Epithelial cell of proximal tubule (primary cell): Measurements from ENCODE around the gene RALGPS1. TPM values are rescaled to one million over a fixed set of nuclear protein-coding genes. Genes with fewer than 3 reads are reported as not detected.
"Not testable (repeated sequence)": the region's sequence is repeated elsewhere in the genome, so short reads cannot be mapped to it uniquely, and the experiment has no call there.

Source experiments
- DNase-seq: peaks from one replicate; pipeline ENCODE4 v3.0.0-alpha.2; 2011; ENCODE audit warnings: low read depth
- H3K4me3 ChIP-seq: 2 replicates; pipeline ENCODE4 v1.5.1; 2011; ENCODE audit warnings: low read depth, mild to moderate bottlenecking, low read length
- total RNA-seq: library from RNA; depleted of rRNA; stranded (reverse); fragments of >200 nt; gene quantifications from 2 replicates; pipeline ENCODE4 v1.2.3, GENCODE V29; 2015
- TF ChIP-seq, protein P1 (sequence below): conservative IDR thresholded peaks from 2 replicates; pipeline ENCODE4 v1.5.1; 2012; ENCODE audit warnings: low read depth, mild to moderate bottlenecking, low read length

RALGPS1 gene
- total RNA-seq, 1 donor from 2014 or later: 4.0 TPM

DNA sequence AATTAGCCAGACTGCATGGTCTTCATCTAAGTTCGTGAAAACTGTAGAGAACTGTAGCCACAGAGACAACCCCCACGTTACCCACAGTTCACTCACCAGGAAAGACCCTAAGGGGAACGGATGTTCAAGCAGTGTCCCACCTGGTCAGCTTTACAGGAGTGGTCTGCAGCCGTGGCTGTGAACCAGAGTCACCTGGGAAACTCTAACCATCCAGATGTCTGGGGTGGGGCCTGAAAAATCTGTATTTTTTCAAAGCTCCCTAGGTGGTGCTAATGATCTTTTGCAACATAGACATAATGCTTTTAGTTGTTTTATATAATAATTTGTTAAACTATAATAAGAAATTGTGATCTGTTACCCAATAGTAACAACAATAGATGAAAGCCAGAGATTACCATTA is 255.5 kb downstream of the RALGPS1 start:
- TF ChIP-seq, protein P1, sequence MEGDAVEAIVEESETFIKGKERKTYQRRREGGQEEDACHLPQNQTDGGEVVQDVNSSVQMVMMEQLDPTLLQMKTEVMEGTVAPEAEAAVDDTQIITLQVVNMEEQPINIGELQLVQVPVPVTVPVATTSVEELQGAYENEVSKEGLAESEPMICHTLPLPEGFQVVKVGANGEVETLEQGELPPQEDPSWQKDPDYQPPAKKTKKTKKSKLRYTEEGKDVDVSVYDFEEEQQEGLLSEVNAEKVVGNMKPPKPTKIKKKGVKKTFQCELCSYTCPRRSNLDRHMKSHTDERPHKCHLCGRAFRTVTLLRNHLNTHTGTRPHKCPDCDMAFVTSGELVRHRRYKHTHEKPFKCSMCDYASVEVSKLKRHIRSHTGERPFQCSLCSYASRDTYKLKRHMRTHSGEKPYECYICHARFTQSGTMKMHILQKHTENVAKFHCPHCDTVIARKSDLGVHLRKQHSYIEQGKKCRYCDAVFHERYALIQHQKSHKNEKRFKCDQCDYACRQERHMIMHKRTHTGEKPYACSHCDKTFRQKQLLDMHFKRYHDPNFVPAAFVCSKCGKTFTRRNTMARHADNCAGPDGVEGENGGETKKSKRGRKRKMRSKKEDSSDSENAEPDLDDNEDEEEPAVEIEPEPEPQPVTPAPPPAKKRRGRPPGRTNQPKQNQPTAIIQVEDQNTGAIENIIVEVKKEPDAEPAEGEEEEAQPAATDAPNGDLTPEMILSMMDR: no peak
- DNase-seq: no peak
- no peak overlapping the region for H3K4me3 ChIP-seq

DNA sequence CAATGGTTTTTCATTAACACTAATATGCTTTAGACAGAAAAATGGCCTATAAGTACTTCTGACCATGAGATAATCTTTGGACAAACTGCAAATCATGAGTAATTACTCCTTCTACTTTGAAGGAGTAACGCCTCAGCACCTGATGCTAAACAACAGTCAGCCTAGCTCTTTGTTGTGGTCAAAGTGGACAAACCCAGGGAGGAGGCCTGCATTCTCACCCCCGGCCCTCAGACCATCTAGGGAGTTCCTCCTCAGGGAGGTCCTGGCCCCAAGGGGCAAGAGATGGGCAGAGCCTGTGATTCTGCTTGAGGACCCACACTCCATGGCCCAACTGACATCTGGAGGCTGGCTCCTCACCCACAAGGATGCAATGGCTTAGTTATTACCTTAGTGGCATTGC is 256.1 kb downstream of the RALGPS1 start:
- TF ChIP-seq, protein P1: no peak
- no peak overlapping the region for H3K4me3 ChIP-seq
- no peak for DNase-seq

DNA sequence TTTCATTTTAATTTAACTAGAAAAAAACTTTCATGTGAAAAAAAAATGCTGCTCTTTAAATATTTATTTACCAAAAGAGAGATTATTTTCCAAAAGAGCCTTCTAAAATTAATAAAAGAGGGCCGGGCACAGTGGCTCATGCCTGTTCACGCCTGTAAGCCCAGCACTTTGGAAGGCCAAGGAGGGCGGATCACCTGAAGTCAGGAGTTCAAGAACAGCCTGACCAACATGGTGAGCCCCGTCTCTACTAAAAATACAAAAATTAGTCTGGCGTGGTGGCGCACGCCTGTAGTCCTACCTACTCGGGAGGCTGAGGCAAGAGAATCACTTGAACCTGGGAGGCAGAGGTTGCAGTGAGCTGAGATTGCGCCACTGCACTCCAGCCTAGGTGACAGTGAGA is 256.8 kb downstream of the RALGPS1 start:
- not testable (repeated sequence) for DNase-seq, H3K4me3 ChIP-seq

DNA sequence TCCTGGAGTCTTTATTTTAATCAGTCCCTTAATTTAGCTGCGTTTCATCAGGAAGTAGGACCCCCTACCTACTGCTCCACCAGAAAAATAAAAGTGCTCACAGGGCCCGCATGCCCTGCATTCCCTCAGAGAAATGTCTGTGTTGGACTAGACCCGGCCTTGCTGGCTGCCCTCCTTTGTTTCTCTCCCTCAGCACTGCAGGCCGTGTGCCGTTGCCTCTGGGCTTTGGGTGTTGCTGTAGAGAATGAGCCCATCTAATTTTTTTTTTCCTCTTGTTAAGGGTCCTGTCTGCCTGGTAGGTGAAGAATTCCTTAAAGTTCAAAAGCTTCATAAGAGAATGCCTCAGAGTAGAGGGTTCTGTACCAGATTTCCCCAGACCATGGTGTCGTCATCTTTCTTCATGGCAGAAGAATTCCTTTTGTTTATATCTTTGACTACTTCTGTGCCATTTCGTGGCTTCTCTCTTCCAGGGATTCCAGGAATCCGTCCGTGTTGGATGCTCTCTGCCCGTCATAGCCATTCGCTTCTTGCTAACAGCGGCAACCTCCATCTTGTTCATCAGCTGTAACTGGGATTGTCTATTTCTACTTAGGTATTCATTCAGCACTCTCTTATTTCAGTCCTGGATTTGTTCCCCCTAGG is 257.6 kb downstream of the RALGPS1 start:
- no peak for DNase-seq
- H3K4me3 ChIP-seq: no peak overlapping the region
- TF ChIP-seq, protein P1: no peak

DNA sequence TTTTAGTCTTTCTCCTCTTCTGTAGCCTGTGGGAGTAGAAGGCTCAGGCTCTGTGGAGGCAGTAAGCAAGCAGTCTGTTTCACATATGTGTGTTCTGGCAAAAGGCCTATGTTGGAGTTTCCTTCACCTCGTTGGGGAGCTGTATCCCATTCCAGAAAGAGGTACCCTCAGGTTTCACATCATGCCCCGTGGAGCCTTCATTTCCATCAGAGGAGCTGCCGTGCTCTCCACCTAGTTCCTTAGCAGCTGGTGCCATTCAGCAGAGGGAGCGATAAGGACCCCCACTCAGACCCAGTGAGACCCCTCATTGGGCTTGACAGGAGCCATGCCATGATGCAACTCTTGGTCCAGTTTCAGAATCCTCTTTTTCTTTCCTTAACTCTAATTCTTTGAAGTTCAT is 258.5 kb downstream of the RALGPS1 start:
- H3K4me3 ChIP-seq: no peak overlapping the region
- DNase-seq: no peak
- TF ChIP-seq, protein P1: no peak

DNA sequence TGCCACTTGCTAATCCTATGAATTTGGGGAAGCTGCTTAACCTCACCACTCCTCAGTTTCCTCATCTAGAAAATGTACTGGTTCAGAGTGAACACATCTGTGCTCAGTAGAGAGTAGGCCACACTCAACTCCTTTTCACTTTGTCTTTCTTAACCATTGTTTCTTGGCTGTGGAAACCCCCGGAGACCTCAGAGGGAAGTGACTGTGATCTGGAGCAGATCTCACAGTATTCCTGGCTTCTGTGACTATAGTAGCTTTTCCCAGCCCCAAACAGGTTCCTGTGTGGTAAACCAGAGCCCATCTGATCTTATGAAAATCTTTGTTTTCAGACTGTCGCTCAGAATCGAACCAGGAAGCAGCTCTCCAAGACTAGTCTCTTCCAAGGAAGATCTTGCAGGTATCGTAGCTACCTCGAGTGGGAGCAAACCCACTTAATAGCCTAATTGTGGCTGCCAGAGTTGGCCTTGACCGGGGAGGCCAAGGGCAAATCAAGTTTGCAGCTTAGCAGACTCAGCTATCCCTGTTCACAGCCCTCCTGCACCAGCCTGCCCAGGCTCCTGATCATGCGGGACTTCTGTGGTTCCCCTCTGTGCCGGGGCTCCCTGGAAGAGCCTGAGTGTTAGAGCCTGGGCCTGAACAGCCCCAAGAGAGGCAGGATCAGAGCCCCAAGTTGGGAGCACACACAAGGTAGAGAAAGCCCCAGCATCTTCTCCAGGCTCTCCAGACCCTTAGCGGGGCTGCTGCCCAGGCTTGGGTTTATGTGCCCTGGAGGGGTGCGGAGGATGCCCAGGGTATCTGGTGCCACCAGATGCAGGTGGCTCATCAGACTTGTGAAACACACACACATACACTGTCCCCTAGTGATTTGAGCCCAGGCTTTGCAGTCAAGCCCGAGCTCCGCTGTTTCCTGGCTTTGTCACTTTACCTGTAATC is 260.1 kb downstream of the RALGPS1 start:
- DNase-seq: no peak
- no peak overlapping the region for H3K4me3 ChIP-seq
- TF ChIP-seq, protein P1: no peak

DNA sequence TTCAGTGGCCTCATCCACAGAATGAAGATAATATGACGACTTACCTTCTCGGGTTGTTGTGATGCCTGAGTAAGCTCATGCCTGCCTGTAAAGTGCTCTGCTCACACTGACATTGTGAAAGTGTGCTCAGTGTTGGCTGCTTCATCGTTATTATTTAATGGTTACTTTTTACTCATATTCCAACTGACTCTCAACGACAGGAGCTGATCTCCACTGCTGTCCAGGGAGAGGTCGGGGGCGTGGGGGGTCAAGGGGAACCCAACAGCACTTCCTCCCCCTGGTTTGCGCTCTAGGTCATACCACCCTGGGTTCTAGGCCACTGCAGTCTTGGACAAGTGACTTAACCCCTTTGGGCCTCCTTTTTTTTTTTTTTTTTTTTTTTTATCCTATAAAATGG is 260.7 kb downstream of the RALGPS1 start:
- DNase-seq: no peak
- TF ChIP-seq, protein P1: no peak
- H3K4me3 ChIP-seq: no peak overlapping the region
